GM19372 (cell line): ENCODE results near the gene ADAMTSL3.
"Not testable (repeated sequence)": the region's sequence is repeated elsewhere in the genome, so short reads cannot be mapped to it uniquely, and the experiment has no call there.

ENCODE experiments used
- ATAC-seq: cut with Tn5 transposase; IDR thresholded peaks from one replicate; pipeline ENCODE4 v1.9.1; 2021; ENCODE audit warnings: mild to moderate bottlenecking, low read depth, moderate library complexity; ENCODE audit not compliant: unreplicated experiment

The ADAMTSL3 gene

DNA sequence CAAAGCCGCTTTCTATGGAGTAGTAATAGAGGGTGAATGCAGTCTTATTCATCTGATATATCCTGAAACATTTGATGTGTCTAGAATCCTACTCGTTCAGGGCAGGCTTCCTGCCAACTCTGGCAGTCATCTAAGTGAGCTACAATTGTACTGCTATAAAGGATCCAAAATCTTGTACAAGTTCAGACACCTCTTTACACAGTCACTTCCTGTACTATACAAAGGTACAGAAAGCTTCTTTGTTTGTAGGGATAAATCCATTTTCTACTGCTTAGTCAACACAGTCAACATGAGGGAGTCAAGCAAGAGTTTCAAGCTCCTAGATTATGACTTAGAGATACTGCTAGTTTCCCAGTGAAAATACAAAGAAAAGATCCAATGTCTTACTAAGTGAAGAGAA, 414.8 kb downstream of the ADAMTSL3 start:
- not testable (repeated sequence) for ATAC-seq

DNA sequence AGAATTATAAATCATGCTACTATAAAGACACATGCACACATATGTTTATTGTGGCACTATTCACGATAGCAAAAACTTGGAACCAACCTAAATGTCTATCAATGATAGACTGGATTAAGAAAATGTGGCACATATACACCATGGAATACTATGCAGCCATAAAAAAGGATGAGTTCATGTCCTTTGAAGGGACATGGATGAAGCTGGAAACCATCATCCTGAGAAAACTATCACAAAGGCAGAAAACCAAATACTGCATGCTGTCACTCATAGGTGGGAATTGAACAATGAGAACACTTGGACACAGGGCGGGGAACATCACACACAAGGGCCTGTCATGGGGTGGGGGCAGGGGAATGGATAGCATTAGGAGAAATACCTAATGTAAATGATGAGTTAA, 424.1 kb downstream of the ADAMTSL3 start:
- not testable (repeated sequence) for ATAC-seq

DNA sequence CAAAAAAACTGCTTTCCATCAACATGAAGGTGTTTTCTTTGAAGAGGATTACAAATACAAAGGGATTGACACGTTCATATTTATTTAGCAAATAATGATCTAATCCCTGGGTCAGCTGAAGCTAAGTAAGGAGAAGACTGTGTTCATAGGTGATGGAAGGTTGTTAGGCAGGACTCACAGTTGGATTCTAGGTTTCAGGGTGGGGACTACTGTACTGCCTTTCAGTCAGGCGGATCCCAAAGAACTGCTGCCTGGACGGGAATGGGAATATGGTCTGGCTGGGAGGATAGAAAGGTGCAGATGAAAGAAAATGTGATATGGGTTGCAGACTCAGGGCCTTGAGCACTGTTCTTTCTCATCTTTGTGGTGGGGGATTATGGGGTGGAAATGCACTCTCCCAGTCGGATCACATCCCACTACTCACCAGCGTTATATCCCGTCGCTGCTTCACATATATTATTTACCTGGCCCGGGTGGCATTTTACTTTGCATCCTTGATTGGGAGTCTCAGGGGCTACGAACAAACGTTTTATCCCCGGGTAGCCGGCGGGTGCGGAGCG, 425.5 kb downstream of the ADAMTSL3 start:
- ATAC-seq = not testable (repeated sequence)

DNA sequence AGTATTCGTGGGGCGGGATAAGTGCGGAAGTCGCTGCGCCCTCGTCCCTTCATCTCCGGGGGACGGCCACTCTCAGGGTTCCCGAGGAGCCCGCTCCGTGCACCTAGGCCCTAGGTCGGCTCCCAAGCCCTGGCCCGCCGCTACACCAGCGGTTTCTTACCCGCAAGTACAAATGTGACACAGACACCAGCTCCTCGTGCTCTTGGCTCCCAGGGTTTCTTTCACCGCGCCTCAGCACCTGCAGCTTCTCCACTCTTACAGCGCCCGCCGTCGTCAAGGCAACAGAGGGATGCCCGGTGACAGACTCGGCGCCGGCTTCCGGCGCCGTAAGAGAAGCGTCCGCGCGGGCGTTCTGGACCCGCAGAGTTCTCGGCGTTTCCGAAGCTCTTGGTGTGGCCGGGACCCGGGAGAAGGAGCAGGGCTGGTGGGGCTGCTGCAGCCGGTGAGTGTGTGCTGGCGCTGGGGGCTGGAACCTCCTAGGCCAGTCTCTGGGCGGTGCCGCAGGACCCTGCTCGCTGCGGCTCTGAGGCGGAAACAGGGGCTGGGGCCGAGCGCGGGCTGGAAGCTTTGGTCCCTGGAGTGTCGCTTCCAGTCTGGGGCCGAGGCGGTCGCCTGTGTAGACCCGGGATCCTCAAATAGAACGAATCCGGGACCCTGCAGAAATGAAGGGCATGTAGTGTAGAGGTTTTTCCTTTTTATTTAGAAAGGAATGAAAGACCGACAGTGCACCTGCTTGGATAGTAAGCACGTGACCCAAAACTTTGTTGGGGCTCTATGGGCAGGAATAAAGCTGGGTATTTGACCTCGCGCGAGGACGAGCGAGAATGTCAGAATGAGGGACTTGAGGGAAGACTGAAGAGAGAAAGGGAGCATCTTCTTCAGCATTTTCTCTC, 426.2 kb downstream of the ADAMTSL3 start:
- peak; percentile 93 for ATAC-seq

DNA sequence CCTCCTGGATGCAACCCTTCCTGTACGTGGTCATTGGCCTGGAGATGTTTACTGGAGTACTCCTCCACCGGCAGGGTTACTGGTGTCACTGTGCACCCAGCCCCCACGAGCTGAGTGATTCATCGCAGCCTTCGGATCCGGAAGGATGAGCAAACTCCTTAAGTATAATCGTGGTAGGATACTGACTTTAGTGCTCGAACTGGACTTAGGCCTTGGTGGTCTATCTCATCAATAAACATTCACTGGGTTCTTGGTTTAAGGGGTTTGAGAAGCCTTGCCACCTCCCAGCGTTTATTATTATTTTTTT, 426.8 kb downstream of the ADAMTSL3 start:
- not testable (repeated sequence) for ATAC-seq

DNA sequence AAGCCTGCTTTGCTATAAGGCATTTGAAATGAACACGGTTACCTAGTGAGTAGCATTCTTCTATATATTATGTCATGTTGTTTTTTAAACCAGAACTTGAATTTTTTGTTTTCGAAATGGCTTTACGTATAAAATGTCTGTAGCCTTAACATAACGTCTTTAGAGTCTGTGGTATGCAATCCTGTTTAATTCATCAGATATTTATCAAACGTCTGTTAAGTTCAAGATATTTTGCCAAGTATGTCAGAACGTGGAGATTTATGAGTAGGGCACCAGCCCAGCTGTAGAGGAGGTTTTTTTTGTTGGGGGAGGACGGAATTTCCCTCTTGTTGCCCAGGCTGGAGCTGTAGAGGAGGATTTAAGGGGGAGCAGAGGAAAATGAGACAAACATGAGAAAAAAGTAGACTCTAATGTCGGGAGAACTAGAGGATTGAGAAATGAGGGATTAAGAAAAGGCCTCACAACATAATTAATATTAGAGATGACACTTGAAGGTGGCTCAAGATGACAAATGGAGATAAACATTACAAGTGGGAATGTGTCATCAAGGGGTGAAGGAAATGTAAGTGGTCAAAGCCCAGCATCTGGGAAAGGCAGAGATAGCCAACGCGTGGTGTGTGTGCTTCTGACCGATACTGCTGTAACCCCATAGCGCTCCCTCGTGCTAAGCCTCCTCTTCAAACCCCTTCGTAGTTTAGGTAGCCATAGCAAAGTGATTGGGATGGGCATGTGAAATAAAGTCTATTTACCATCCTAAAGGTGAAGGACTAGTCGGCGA, 427.7 kb downstream of the ADAMTSL3 start:
- ATAC-seq = no peak

DNA sequence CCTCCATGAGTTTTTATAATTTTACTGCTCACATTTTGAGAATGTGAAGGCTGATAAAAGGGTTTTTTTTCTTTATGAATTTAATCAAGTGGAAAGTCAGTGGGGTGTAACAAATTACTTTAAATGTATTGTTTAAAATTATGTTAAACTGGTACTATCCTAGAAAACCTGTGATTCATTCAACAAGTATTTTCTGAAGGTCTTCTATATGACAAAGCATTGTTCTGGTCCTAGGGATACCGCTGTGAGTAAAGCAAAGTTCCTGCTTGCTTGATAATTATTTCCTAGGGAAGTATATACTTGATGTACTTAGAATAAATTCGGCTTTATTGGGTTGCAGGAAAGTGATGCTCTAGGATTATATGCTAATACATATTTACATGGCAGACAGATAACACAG, 428.8 kb downstream of the ADAMTSL3 start:
- no peak for ATAC-seq

DNA sequence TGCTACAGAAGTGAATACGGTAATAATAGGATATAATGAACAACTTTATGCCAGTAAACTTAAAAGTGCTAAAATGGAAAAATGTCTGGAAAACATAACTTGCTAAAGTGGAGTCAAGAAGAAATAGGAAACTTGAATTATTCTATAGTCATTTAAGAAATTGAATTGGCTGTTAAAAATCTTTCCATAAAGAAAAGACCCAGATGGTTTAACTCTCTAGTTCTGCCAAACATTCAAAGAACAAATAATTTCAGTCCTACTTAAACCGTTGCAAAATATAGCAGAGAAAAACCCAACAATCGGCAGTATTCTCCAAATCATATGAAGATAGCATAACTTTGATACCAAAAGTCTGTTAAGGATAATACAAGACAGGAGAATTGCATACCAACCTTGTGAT, 432.1 kb downstream of the ADAMTSL3 start:
- not testable (repeated sequence) for ATAC-seq
